ENCODE data around the gene KRTAP29-1.

DNA sequence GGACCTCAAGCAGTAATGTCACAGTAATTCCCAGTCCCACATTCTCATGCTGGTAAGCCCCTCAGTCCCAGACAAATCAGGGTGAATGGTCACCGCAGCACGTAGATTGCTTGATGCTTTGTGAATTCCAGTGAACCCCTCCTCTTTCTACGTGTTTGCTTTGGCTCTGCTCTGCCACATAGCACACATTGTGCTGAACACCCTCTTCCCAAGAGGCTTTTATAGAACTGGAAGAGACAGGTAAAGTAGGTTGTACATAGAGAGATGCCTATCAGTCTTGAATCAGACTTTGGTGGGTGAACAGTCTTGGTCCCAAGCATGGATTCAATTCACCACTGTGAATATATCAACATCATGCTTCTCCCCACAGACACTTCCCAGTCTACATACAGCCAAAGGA, 38.1 kb downstream of the KRTAP29-1 start:
- TF ChIP-seq SNAI2 (CRISPR knock-in tag; IDR thresholded peaks at IDR 0.05) (no peak), PPARA (CRISPR knock-in tag; IDR thresholded peaks at IDR 0.05; ENCODE audit: borderline replicate concordance) (no peak), TOX (CRISPR knock-in tag; IDR thresholded peaks at IDR 0.05; ENCODE audit: borderline replicate concordance) (no peak), TCF4 (CRISPR knock-in tag; IDR thresholded peaks at IDR 0.05; ENCODE audit: borderline replicate concordance) (no peak), ZNF70 (CRISPR knock-in tag; IDR thresholded peaks at IDR 0.05) (no peak), ESRRG (CRISPR knock-in tag; IDR thresholded peaks at IDR 0.05) (no peak), ZFP3 (CRISPR knock-in tag; IDR thresholded peaks at IDR 0.05) (no peak)
- TF ChIP-seq, protein P1, sequence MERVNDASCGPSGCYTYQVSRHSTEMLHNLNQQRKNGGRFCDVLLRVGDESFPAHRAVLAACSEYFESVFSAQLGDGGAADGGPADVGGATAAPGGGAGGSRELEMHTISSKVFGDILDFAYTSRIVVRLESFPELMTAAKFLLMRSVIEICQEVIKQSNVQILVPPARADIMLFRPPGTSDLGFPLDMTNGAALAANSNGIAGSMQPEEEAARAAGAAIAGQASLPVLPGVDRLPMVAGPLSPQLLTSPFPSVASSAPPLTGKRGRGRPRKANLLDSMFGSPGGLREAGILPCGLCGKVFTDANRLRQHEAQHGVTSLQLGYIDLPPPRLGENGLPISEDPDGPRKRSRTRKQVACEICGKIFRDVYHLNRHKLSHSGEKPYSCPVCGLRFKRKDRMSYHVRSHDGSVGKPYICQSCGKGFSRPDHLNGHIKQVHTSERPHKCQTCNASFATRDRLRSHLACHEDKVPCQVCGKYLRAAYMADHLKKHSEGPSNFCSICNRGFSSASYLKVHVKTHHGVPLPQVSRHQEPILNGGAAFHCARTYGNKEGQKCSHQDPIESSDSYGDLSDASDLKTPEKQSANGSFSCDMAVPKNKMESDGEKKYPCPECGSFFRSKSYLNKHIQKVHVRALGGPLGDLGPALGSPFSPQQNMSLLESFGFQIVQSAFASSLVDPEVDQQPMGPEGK (CRISPR knock-in tag; IDR thresholded peaks at IDR 0.05; ENCODE audit: borderline replicate concordance): no peak
- TF ChIP-seq, protein P2, sequence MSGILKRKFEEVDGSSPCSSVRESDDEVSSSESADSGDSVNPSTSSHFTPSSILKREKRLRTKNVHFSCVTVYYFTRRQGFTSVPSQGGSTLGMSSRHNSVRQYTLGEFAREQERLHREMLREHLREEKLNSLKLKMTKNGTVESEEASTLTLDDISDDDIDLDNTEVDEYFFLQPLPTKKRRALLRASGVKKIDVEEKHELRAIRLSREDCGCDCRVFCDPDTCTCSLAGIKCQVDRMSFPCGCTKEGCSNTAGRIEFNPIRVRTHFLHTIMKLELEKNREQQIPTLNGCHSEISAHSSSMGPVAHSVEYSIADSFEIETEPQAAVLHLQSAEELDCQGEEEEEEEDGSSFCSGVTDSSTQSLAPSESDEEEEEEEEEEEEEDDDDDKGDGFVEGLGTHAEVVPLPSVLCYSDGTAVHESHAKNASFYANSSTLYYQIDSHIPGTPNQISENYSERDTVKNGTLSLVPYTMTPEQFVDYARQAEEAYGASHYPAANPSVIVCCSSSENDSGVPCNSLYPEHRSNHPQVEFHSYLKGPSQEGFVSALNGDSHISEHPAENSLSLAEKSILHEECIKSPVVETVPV (CRISPR knock-in tag; IDR thresholded peaks at IDR 0.05): no peak
